GM18526 (cell line): ENCODE data around the gene PKN1.

Experiments used
- POLR2A ChIP-seq: IDR thresholded peaks from 3 replicates; pipeline ENCODE4 v1.6.1; 2011; ENCODE audit not compliant: insufficient read length; ENCODE audit errors: extremely low read depth

The PKN1 gene

GRCh38 chr19:14432791-14433553 is at the start of gene PKN1:
Gene PKN1 (plus strand): TSS chr19:14433306. CDS start chr19:14433522, 216 bp downstream.
- TF ChIP-seq POLR2A: peak; percentile 42

GRCh38 chr19:14383661-14384555 is 49.2 kb upstream of the PKN1 start:
- no peak for TF ChIP-seq POLR2A

GRCh38 chr19:14385492-14385891 is 47.6 kb upstream of the PKN1 start:
- TF ChIP-seq POLR2A: no peak

GRCh38 chr19:14390548-14390947 is 42.6 kb upstream of the PKN1 start:
- no peak for TF ChIP-seq POLR2A

- TF ChIP-seq POLR2A: no peak
These were observed 41.8 kb upstream of the PKN1 start for GRCh38 chr19:14391156-14391821.

- no peak for TF ChIP-seq POLR2A
These were observed 39.8 kb upstream of the PKN1 start for GRCh38 chr19:14393329-14393728.

- no peak for TF ChIP-seq POLR2A
These were observed 38.9 kb upstream of the PKN1 start for GRCh38 chr19:14394167-14394566.

GRCh38 chr19:14395262-14395661 is 37.8 kb upstream of the PKN1 start:
- no peak for TF ChIP-seq POLR2A

- TF ChIP-seq POLR2A: no peak
These were observed 37.3 kb upstream of the PKN1 start for GRCh38 chr19:14395710-14396336.

GRCh38 chr19:14400951-14401431 is 32.1 kb upstream of the PKN1 start:
- no peak for TF ChIP-seq POLR2A

GRCh38 chr19:14401468-14402195 is 31.5 kb upstream of the PKN1 start:
- TF ChIP-seq POLR2A: no peak

GRCh38 chr19:14402332-14403144 is 30.6 kb upstream of the PKN1 start:
- TF ChIP-seq POLR2A: no peak

GRCh38 chr19:14404312-14404711 is 28.8 kb upstream of the PKN1 start:
- no peak for TF ChIP-seq POLR2A

GRCh38 chr19:14405380-14405757 is 27.7 kb upstream of the PKN1 start:
- TF ChIP-seq POLR2A: no peak
